ENCODE results near the gene DENND4A. TPM values are rescaled to one million over a fixed set of nuclear protein-coding genes. Genes with fewer than 3 reads are reported as not detected.
"Not testable (repeated sequence)": the region's sequence is repeated elsewhere in the genome, so short reads cannot be mapped to it uniquely, and the experiment has no call there.

DENND4A gene
- total and polyA plus RNA-seq, 7 donors: 4.0 to 46.7 (median 15.4) TPM

DNA sequence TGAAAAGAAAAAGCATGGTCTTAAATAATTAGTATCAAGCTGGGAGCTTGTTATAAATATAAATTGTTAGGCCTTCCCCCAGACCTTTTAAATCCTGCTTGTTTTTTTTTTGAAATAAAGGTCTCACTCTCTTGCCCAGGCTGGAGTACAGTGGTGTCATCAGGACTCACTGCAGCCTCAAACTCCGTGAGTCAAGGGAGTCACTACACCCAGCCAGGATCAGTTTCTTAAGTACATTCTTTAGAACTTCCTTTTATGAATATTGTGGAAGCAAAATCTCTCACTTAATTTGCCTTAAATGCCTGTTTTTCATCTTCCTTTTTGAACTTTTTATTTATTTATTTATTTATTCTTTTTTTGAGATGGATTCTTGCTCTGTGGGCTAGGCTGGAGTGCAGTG, 20.8 kb upstream of the DENND4A start:
- Histone ChIP-seq H3K4me1 (no peaks in the 10 kb centered on the region), H3K27ac (no peak overlapping the region), H3K27me3 (ENCODE audit: insufficient read depth in 3 of 3, low read length in 2 of 3) (no peaks in the 10 kb centered on the region), H3K36me3 (ENCODE audit: insufficient read depth in 1 of 2, low read depth in 1 of 2) (no peaks in the 10 kb centered on the region), H3K9me3 (no peaks in the 10 kb centered on the region), H3K4me3 (no peak overlapping the region)
- WGBS, 3 donors: 82 to 94% (median 93%) methylated on average over 1 of the region's 1 CpG
- ATAC-seq: no peak
- TF ChIP-seq, protein P1, sequence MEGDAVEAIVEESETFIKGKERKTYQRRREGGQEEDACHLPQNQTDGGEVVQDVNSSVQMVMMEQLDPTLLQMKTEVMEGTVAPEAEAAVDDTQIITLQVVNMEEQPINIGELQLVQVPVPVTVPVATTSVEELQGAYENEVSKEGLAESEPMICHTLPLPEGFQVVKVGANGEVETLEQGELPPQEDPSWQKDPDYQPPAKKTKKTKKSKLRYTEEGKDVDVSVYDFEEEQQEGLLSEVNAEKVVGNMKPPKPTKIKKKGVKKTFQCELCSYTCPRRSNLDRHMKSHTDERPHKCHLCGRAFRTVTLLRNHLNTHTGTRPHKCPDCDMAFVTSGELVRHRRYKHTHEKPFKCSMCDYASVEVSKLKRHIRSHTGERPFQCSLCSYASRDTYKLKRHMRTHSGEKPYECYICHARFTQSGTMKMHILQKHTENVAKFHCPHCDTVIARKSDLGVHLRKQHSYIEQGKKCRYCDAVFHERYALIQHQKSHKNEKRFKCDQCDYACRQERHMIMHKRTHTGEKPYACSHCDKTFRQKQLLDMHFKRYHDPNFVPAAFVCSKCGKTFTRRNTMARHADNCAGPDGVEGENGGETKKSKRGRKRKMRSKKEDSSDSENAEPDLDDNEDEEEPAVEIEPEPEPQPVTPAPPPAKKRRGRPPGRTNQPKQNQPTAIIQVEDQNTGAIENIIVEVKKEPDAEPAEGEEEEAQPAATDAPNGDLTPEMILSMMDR (IDR thresholded peaks at IDR 0.05): no peak
- intact Hi-C loops (cut with DNase I): no loop called here
- DNase-seq: no peak

DNA sequence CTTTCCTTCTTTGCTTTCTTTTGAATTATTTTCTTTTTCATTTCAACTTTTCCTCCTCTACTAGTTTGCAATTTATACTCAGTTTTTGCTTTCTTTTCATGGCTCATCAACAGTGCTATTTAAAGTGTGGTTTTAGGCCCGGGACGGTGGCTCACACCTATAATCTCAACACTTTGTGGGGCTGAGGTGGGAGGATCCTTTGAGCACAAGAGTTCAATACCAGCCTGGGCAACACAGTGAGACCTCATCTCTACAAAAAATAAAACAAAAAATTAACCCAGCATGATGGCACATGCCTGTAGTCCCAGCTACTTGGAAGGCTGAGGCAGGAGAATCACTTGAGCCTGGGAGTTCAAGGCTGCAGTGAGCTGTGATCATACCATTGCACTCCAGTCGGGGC, 20.4 kb upstream of the DENND4A start:
- no peaks in the 10 kb centered on the region for H3K9me3 ChIP-seq
- no peak for ATAC-seq
- 59 to 76% (median 63%) methylated on average over 3 of the region's 3 CpGs for WGBS, 3 donors
- no peak for DNase-seq
- no peaks in the 10 kb centered on the region for H3K4me1 ChIP-seq
- H3K4me3 ChIP-seq: no peak overlapping the region
- TF ChIP-seq, protein P1 (IDR thresholded peaks at IDR 0.05): no peak
- intact Hi-C loops (cut with DNase I): no loop called here
- no peaks in the 10 kb centered on the region for H3K27me3 ChIP-seq (ENCODE audit: insufficient read depth in 3 of 3, low read length in 2 of 3)
- no peak overlapping the region for H3K27ac ChIP-seq
- no peaks in the 10 kb centered on the region for H3K36me3 ChIP-seq (ENCODE audit: insufficient read depth in 1 of 2, low read depth in 1 of 2)

DNA sequence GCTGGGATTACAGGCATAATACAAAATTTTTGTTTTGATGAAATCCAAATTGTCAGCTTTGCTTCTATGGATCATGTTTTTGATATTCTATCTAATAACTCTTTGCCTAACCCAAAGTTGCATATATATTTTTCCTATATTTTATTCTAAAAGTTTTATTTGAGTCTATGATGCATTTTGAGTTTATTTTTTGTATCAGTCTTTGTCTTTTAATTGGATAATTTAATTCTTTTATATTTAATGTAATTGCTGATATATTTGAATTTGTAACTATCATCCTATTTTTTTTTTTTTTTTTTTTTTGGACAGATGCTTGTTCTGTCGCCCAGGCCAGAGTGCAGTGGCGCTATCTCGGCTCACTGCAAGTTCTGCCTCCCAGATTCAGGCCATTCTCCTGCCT, 19.7 kb upstream of the DENND4A start:
- TF ChIP-seq, protein P1 (IDR thresholded peaks at IDR 0.05): no peak
- Histone ChIP-seq H3K4me3 (no peak overlapping the region), H3K9me3 (no peaks in the 10 kb centered on the region), H3K27me3 (ENCODE audit: insufficient read depth in 3 of 3, low read length in 2 of 3) (no peaks in the 10 kb centered on the region), H3K27ac (no peak overlapping the region), H3K4me1 (no peaks in the 10 kb centered on the region), H3K36me3 (ENCODE audit: insufficient read depth in 1 of 2, low read depth in 1 of 2) (no peaks in the 10 kb centered on the region)
- 97 to 100% (median 98%) methylated on average over 3 of the region's 3 CpGs for WGBS, 3 donors
- intact Hi-C loops (cut with DNase I): no loop called here
- DNase-seq: no peak
- ATAC-seq: no peak

DNA sequence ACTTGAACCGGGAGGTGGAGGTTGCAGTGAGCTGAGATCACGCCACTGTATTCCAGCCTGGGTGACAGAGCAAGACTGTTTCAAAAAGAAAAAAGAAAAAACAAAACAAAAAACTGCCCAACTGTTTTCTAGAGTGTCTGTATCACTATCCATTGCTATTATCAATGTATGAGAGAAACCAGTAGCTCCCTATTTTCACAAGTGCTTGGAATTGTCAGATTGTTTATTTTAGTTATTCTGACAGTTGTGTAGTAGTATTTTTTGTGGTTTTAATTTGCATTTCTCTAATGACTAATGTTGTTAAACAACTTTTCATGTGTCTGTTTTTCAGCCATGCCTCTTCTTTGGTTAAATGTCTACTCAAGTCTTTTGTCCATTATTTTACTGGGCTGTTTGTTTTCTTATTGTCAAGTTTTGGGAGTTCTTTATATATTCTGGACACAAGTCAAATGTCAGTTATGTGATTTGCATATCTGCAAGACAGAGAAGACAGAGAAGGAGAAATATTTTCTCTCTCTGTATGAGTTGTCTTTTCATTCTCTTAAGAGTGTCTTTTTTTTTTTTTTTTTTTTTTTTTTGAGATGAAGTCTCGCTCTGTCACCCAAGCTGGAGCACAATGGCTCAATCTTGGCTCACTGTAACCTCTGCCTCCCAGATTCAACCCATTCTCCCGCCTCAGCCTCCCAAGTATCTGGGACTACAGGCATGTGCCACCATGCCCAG, 19.1 kb upstream of the DENND4A start:
- H3K36me3 ChIP-seq (ENCODE audit: insufficient read depth in 1 of 2, low read depth in 1 of 2); H3K4me3 ChIP-seq; intact Hi-C loops (cut with DNase I); H3K27ac ChIP-seq; H3K9me3 ChIP-seq; H3K27me3 ChIP-seq (ENCODE audit: insufficient read depth in 3 of 3, low read length in 2 of 3); ATAC-seq; DNase-seq; H3K4me1 ChIP-seq: not testable (repeated sequence)
- WGBS, 3 donors: 95 to 100% (median 96%) methylated on average over 4 of the region's 4 CpGs

DNA sequence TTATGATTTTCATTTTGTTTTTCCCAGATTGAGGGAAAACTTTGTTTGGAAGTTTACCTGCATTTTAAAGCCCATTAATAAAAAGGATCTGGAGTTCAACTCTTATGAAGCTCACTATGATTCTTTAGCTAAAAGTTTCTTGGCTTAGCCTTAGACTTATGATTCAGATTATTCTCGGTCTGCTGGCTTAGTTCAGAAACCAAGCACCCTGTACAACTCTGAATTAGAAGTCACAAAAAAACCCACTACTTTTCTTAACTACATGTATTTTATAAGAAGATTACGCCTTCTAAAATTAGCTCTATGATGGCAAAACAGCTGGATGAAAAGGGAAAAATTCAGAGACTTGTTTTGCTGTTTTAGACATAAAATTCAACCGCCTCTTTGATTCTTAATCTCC, 14.3 kb upstream of the DENND4A start:
- no peaks in the 10 kb centered on the region for H3K9me3 ChIP-seq
- ATAC-seq (no peak), DNase-seq (no peak)
- WGBS, 3 donors: 56 to 64% (median 63%) methylated on average over 3 of the region's 3 CpGs
- H3K27me3 ChIP-seq (ENCODE audit: insufficient read depth in 3 of 3, low read length in 2 of 3): no peaks in the 10 kb centered on the region
- intact Hi-C loops (cut with DNase I): no loop called here
- H3K27ac ChIP-seq: no peak overlapping the region
- peaks cover 8% of the 10 kb centered on the region for H3K4me1 ChIP-seq
- H3K36me3 ChIP-seq (ENCODE audit: insufficient read depth in 1 of 2, low read depth in 1 of 2): no peaks in the 10 kb centered on the region
- TF ChIP-seq, protein P1 (IDR thresholded peaks at IDR 0.05): no peak
- H3K4me3 ChIP-seq: no peak overlapping the region
